Endothelial cell of umbilical vein (primary cell): ENCODE measurements around the gene VGLL4. TPM values are rescaled to one million over a fixed set of nuclear protein-coding genes. Genes with fewer than 3 reads are reported as not detected.
A peak's percentile ranks its signal among the peaks of the same experiment; 100 is the strongest.

Experiments
- BruUV-seq: library from RNA; stranded (reverse); fragments of 400-500 nt; replicated peaks from 2 replicates; lab custom pipeline; 2021; lab: Mats Ljungman, UMichigan
- CTCF ChIA-PET: fragments of 300-600, 350-600 bp; sonication (Branson Sonifier 250); formaldehyde crosslinking; loops from one replicate; lab custom pipeline; 2021; ENCODE audit warnings: antibody characterized with exemption, inconsistent platforms; lab: Charles Lee
- POLR2A ChIA-PET: fragments of 300-600, 350-600 bp; sonication (Branson Sonifier 250); formaldehyde crosslinking; loops from one replicate; lab custom pipeline; 2021; ENCODE audit warnings: antibody characterized with exemption, inconsistent platforms; lab: Charles Lee
- DNase-seq: peaks from one replicate; pipeline ENCODE4 v3.0.0-alpha.2; 2011; ENCODE audit warnings: low read depth, low spot score
- FAIRE-seq: peaks from 2 replicates; lab custom pipeline; 2011; peaks lifted over from hg19 to GRCh38; lab: Jason Lieb, UNC
- H2AFZ ChIP-seq: 2 replicates; pipeline ENCODE4 v1.6.0; 2012; ENCODE audit warnings: low read depth, low read length, control low read depth, inconsistent platforms
- H3K27ac ChIP-seq: 2 replicates; pipeline ENCODE4 v1.5.1; 2011; ENCODE audit warnings: low read depth, mild to moderate bottlenecking, control low read depth, low read length, moderate library complexity; ENCODE audit not compliant: insufficient read depth
- H3K27me3 ChIP-seq, 2 experiments: 2 replicates each; pipeline versions ENCODE4 v1.6.0 to v1.6.1; 2011; ENCODE audit warnings: low read length in 2 of 2, mixed read lengths in 1 of 2; ENCODE audit not compliant: control insufficient read depth in 2 of 2, insufficient read depth in 2 of 2
- H3K36me3 ChIP-seq, 2 experiments: 2 replicates in 1 of 2; 3 replicates in 1 of 2; pipeline ENCODE4 v1.5.1; 2011; ENCODE audit warnings: low read length in 2 of 2, mild to moderate bottlenecking in 1 of 2, moderate library complexity in 1 of 2; ENCODE audit not compliant: control insufficient read depth in 2 of 2, insufficient read depth in 2 of 2; ENCODE audit errors: extremely low read depth in 1 of 2
- H3K4me1 ChIP-seq: 3 replicates; pipeline ENCODE4 v1.5.1; 2011; ENCODE audit warnings: mild to moderate bottlenecking, low read length; ENCODE audit not compliant: control insufficient read depth, insufficient read depth; ENCODE audit errors: extremely low read depth
- H3K4me2 ChIP-seq: 2 replicates; pipeline ENCODE4 v1.6.1; 2011; ENCODE audit warnings: low read length, control low read depth, mixed read lengths; ENCODE audit not compliant: insufficient read depth
- H3K4me3 ChIP-seq, 3 experiments: fragments of 200-600 bp in 1 of 3; sonication (generic), shearing (Covaris generic) in 1 of 3; replicated peaks in 1 of 3; 2 replicates each; pipeline ENCODE4 v1.5.1; 2011 to 2016; ENCODE audit warnings: control low read depth in 3 of 3, low read length in 3 of 3, mild to moderate bottlenecking in 2 of 3, inconsistent platforms in 1 of 3, low read depth in 1 of 3, moderate library complexity in 1 of 3; ENCODE audit not compliant: insufficient read depth in 1 of 3
- H3K79me2 ChIP-seq: 2 replicates; pipeline ENCODE4 v1.6.0; 2012; ENCODE audit warnings: low read length, inconsistent platforms; ENCODE audit not compliant: control insufficient read depth, insufficient read depth
- H3K9ac ChIP-seq: replicated peaks from 2 replicates; pipeline ENCODE3; 2011; ENCODE audit warnings: low read length, control low read depth; ENCODE audit not compliant: insufficient read depth; ENCODE audit errors: extremely low read depth
- H3K9me1 ChIP-seq: replicated peaks from 3 replicates; pipeline ENCODE4 v1.6.0; 2011; ENCODE audit warnings: mild to moderate bottlenecking, low read length; ENCODE audit not compliant: control insufficient read depth, insufficient read depth; ENCODE audit errors: extremely low read depth
- H3K9me3 ChIP-seq: replicated peaks from 2 replicates; pipeline ENCODE4 v1.5.1; 2012; ENCODE audit warnings: low read length, inconsistent platforms; ENCODE audit not compliant: control insufficient read depth, insufficient read depth
- H4K20me1 ChIP-seq: replicated peaks from 2 replicates; pipeline ENCODE3; 2011; ENCODE audit warnings: mild to moderate bottlenecking, low read length; ENCODE audit not compliant: control insufficient read depth, insufficient read depth; ENCODE audit errors: extremely low read depth
- EZH2 ChIP-seq: IDR thresholded peaks from 2 replicates; pipeline ENCODE4 v1.6.1; 2012; ENCODE audit warnings: borderline replicate concordance, low read depth, mild to moderate bottlenecking, moderate library complexity, low read length, inconsistent platforms; ENCODE audit not compliant: severe bottlenecking
- FOS ChIP-seq: IDR thresholded peaks from 2 replicates; pipeline ENCODE4 v1.6.1; 2011; ENCODE audit warnings: mild to moderate bottlenecking, low read length, moderate library complexity, borderline replicate concordance; ENCODE audit not compliant: insufficient read depth
- GATA2 ChIP-seq: IDR thresholded peaks from 2 replicates; pipeline ENCODE4 v1.7.0; 2011; ENCODE audit warnings: low read depth, mild to moderate bottlenecking, moderate library complexity, mixed read lengths, low read length; ENCODE audit not compliant: insufficient read length, insufficient read depth
- JUN ChIP-seq: IDR thresholded peaks from 2 replicates; pipeline ENCODE4 v1.6.1; 2011; ENCODE audit warnings: borderline replicate concordance, low read depth; ENCODE audit not compliant: insufficient read length, insufficient read depth
- MYC ChIP-seq: IDR thresholded peaks from one replicate; pipeline ENCODE4 v1.6.1; 2011; ENCODE audit warnings: mild to moderate bottlenecking, low read depth, low read length
- POLR2A ChIP-seq: IDR thresholded peaks from 2 replicates; pipeline ENCODE4 v1.6.1; 2012; ENCODE audit warnings: low read depth, mild to moderate bottlenecking, control low read depth, low read length
- POLR2AphosphoS5 ChIP-seq: IDR thresholded peaks from 2 replicates; pipeline ENCODE4 v1.6.1; 2012; ENCODE audit warnings: low read depth, mild to moderate bottlenecking, control low read depth, low read length, moderate library complexity; ENCODE audit not compliant: insufficient read depth
- dilution Hi-C: fragments of 300-500 bp; cut with MboI; formaldehyde crosslinking; loops from one replicate; pipeline ENCODE4 v1.15.0; 2019; ENCODE audit warnings: low sequenced_read_pairs; ENCODE audit not compliant: extremely low pct_ligation_motif_present
- intact Hi-C: fragments of 100-400 bp; cut with micrococcal nuclease; formaldehyde crosslinking; loops from one replicate; pipeline ENCODE4 v1.10.0; 2022
- polyA plus RNA-seq, 4 experiments: library from polyadenylated mRNA; depleted of rRNA in 3 of 4; stranded (reverse) in 3 of 4; unstranded in 1 of 4; fragments of >200 nt; gene quantifications; 2 replicates each; pipeline versions ENCODE4 v1.2.1 to v1.2.3, GENCODE V29; 2011 to 2012; ENCODE audit warnings: missing spikeins in 1 of 4
- total RNA-seq: library from RNA; stranded (reverse); gene quantifications from 2 replicates; pipeline ENCODE4 v1.2.3, GENCODE V29; 2021
- TF ChIP-seq, protein P1 (sequence below): IDR thresholded peaks from 2 replicates; pipeline ENCODE4 v1.6.1; 2011; ENCODE audit not compliant: insufficient read depth, insufficient read length
- TF ChIP-seq, protein P2 (sequence below), 2 donors: IDR thresholded peaks; 1 replicate in 1 of 2; 2 replicates in 1 of 2; pipeline ENCODE4 v1.5.1; 2011; ENCODE audit warnings: low read length in 2 of 2, mild to moderate bottlenecking in 2 of 2, moderate library complexity in 2 of 2, control low read depth in 1 of 2, inconsistent platforms in 1 of 2, low read depth in 1 of 2; ENCODE audit not compliant: insufficient read depth in 1 of 2; ENCODE audit errors: extremely low read depth in 1 of 2

The VGLL4 gene
- total and polyA plus RNA-seq, 2 donors (not counting 3 experiments of a cell fraction or from before 2014, with no cell fraction given): 67.0 to 78.9 TPM

DNA sequence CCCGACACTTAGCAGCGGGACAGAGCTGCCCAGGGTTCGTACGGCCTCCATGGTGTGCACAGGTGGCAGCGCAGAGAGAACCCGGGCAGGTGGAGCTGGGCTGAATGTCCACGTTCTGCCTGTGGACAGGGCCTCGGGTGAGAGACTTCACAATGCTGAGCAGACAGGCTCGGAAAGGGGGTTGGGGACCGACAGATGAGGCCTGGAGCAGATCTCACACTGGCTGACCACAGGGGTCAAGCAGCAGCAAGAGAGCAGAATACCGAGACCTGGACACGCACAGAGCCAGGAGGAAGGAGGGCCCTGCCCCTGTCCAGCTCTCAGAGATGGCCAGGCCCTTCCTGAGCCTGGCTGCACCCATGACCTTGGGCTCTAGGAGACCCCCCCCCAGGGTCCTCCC lies 83.0 kb downstream of the VGLL4 start:
- no peaks in the 10 kb centered on the region for H3K9me3 ChIP-seq
- H3K36me3 ChIP-seq: peaks cover 6 to 29% of the 10 kb centered on the region in 2 experiments
- peaks cover 86% of the 10 kb centered on the region for H3K79me2 ChIP-seq
- intact Hi-C loops (loop anchor here (10.0 kb wide), 2 partner anchors 244 to 356 kb away; no protein-coding TSS in a partner anchor), dilution Hi-C loops (no loop called here)
- no peak overlapping the region for H2AFZ ChIP-seq
- H3K27ac ChIP-seq: peak overlapping the region; percentile 46
- H4K20me1 ChIP-seq: peaks cover 4% of the 10 kb centered on the region
- H3K4me2 ChIP-seq: no peak overlapping the region
- H3K9me1 ChIP-seq: no peaks in the 10 kb centered on the region
- ChIA-PET CTCF (interaction anchor here (0.6 to 2.3 kb wide), 2 partner anchors 175 to 181 kb away, joined by 3 to 9 read pairs; no protein-coding TSS in a partner anchor), POLR2A (no interaction called here)
- FAIRE-seq (no peak), DNase-seq (no peak)
- TF ChIP-seq GATA2: no peak
- TF ChIP-seq POLR2AphosphoS5: no peak
- TF ChIP-seq, protein P1, sequence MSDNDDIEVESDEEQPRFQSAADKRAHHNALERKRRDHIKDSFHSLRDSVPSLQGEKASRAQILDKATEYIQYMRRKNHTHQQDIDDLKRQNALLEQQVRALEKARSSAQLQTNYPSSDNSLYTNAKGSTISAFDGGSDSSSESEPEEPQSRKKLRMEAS: no peak
- TF ChIP-seq MYC: no peak
- no peak for TF ChIP-seq JUN
- TF ChIP-seq, protein P2, sequence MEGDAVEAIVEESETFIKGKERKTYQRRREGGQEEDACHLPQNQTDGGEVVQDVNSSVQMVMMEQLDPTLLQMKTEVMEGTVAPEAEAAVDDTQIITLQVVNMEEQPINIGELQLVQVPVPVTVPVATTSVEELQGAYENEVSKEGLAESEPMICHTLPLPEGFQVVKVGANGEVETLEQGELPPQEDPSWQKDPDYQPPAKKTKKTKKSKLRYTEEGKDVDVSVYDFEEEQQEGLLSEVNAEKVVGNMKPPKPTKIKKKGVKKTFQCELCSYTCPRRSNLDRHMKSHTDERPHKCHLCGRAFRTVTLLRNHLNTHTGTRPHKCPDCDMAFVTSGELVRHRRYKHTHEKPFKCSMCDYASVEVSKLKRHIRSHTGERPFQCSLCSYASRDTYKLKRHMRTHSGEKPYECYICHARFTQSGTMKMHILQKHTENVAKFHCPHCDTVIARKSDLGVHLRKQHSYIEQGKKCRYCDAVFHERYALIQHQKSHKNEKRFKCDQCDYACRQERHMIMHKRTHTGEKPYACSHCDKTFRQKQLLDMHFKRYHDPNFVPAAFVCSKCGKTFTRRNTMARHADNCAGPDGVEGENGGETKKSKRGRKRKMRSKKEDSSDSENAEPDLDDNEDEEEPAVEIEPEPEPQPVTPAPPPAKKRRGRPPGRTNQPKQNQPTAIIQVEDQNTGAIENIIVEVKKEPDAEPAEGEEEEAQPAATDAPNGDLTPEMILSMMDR (IDR thresholded peaks at IDR 0.05; ENCODE audit: extremely low read depth in 1 of 2, insufficient read depth in 1 of 2, low read depth in 1 of 2, low read length in 2 of 2): no peak
- no peak for TF ChIP-seq POLR2A
- no peak for TF ChIP-seq FOS
- no peak for TF ChIP-seq EZH2
- H3K27me3 ChIP-seq: no peaks in the 10 kb centered on the region
- no TSS peak for BruUV-seq
- H3K9ac ChIP-seq: no peak overlapping the region
- peaks cover 48% of the 10 kb centered on the region for H3K4me1 ChIP-seq
- no peak overlapping the region for H3K4me3 ChIP-seq
